HCT116 (cell line): ENCODE measurements around the gene AKAP9. TPM values are rescaled to one million over a fixed set of nuclear protein-coding genes. Genes with fewer than 3 reads are reported as not detected.

ENCODE experiments used
- ATAC-seq: fragments of 200-7000 bp; cut with Tn5 transposase; 2 replicates; pipeline ENCODE4 v1.9.1; 2020; ENCODE audit warnings: mild to moderate bottlenecking, moderate library complexity
- BruUV-seq: library from RNA; stranded (reverse); fragments of 400-500 nt; replicated peaks from 2 replicates; lab custom pipeline; 2021; lab: Mats Ljungman, UMichigan
- CTCF ChIA-PET: fragments of 300-600 bp; sonication (Branson Sonifier 250); formaldehyde crosslinking; loops from one replicate; lab custom pipeline; 2021; ENCODE audit warnings: antibody characterized with exemption; lab: Charles Lee
- POLR2A ChIA-PET: fragments of 300-600, 350-600 bp; sonication (Branson Sonifier 250); formaldehyde crosslinking; loops from one replicate; lab custom pipeline; 2021; ENCODE audit warnings: antibody characterized with exemption; lab: Charles Lee
- RAD21 ChIA-PET, 2 experiments: fragments of 300-600 bp; sonication (Branson Sonifier 250); formaldehyde crosslinking; loops; one replicate each; lab custom pipeline; 2023; ENCODE audit warnings: low total read pairs in 2 of 2; ENCODE audit not compliant: uncharacterized antibody in 2 of 2, unreplicated experiment in 2 of 2, low non-redundant PET in 1 of 2; lab: Charles Lee
- DNase-seq: peaks from one replicate; pipeline ENCODE4 v3.0.0-alpha.2; 2010; ENCODE audit warnings: low read depth, low spot score
- H2AFZ ChIP-seq: fragments of 200-600 bp; shearing (Covaris generic), sonication (generic); 2 replicates; pipeline ENCODE4 v1.6.1; 2017; ENCODE audit warnings: low read depth, mixed run types, mixed read lengths, antibody characterized with exemption, low read length; ENCODE audit not compliant: poor library complexity, severe bottlenecking
- H3K27ac ChIP-seq: 2 replicates; pipeline ENCODE4 v1.5.1; 2012; ENCODE audit warnings: low read depth, low read length
- H3K27me3 ChIP-seq: fragments of 200-600 bp; sonication (generic); 2 replicates; pipeline ENCODE4 v1.6.1; 2016; ENCODE audit warnings: mixed run types, low read length, mixed read lengths; ENCODE audit not compliant: insufficient read depth
- H3K36me3 ChIP-seq, 2 experiments: fragments of 200-500 bp in 1 of 2; fragments of 200-600 bp in 1 of 2; sonication (Bioruptor generic) in 1 of 2; sonication (generic) in 1 of 2; 2 replicates each; pipeline versions ENCODE4 v1.5.1 to v1.6.1; 2014 to 2016; ENCODE audit warnings: low read length in 2 of 2, inconsistent platforms in 1 of 2, mixed read lengths in 1 of 2, mixed run types in 1 of 2; ENCODE audit not compliant: insufficient read depth in 2 of 2, control insufficient read depth in 1 of 2
- H3K4me1 ChIP-seq, 2 experiments: fragments of 200-600 bp in 1 of 2; sonication (generic) in 1 of 2; 2 replicates each; pipeline versions ENCODE4 v1.5.1 to v1.6.1; 2012 to 2017; ENCODE audit warnings: low read length in 2 of 2, inconsistent platforms in 1 of 2, mild to moderate bottlenecking in 1 of 2, mixed read lengths in 1 of 2, mixed run types in 1 of 2, moderate library complexity in 1 of 2; ENCODE audit not compliant: insufficient read depth in 2 of 2, control insufficient read depth in 1 of 2
- H3K4me2 ChIP-seq: fragments of 200-600 bp; sonication (generic); 2 replicates; pipeline ENCODE4 v1.6.1; 2017; ENCODE audit warnings: mixed run types, low read length, mixed read lengths
- H3K4me3 ChIP-seq, 2 experiments: fragments of 200-600 bp in 1 of 2; sonication (generic) in 1 of 2; replicated peaks in 1 of 2; 2 replicates each; pipeline ENCODE4 v1.5.1; 2011 to 2016; ENCODE audit warnings: low read length in 2 of 2, control low read depth in 1 of 2, low read depth in 1 of 2, mild to moderate bottlenecking in 1 of 2, mixed read lengths in 1 of 2, mixed run types in 1 of 2
- H3K79me2 ChIP-seq: fragments of 200-600 bp; sonication (generic); 2 replicates; pipeline ENCODE4 v1.6.1; 2017; ENCODE audit warnings: mild to moderate bottlenecking, mixed run types, low read length, moderate library complexity, mixed read lengths; ENCODE audit not compliant: insufficient read depth
- H3K9ac ChIP-seq: fragments of 200-600 bp; sonication (generic); 2 replicates; pipeline ENCODE4 v1.6.1; 2016; ENCODE audit warnings: low read length, mixed read lengths
- H3K9me2 ChIP-seq: fragments of 200-600 bp; sonication (generic), shearing (Covaris generic); 2 replicates; pipeline ENCODE4 v1.6.1; 2017; ENCODE audit warnings: mixed run types, mild to moderate bottlenecking, moderate library complexity; ENCODE audit not compliant: insufficient read depth
- H3K9me3 ChIP-seq, 2 experiments: fragments of 200-500 bp in 1 of 2; fragments of 200-600 bp in 1 of 2; sonication (Bioruptor generic) in 1 of 2; sonication (generic) in 1 of 2; 2 replicates each; pipeline ENCODE4 v1.6.1; 2014 to 2017; ENCODE audit warnings: low read length in 2 of 2, mixed read lengths in 2 of 2, inconsistent platforms in 1 of 2, low read depth in 1 of 2, mild to moderate bottlenecking in 1 of 2, mixed run types in 1 of 2, moderate library complexity in 1 of 2; ENCODE audit not compliant: control insufficient read depth in 1 of 2, insufficient read depth in 1 of 2
- H4K20me1 ChIP-seq: fragments of 200-600 bp; sonication (generic), shearing (Covaris generic); 2 replicates; pipeline ENCODE4 v1.6.1; 2017; ENCODE audit warnings: mixed run types, mild to moderate bottlenecking, moderate library complexity; ENCODE audit not compliant: insufficient read depth
- CEBPB ChIP-seq: IDR thresholded peaks from 2 replicates; pipeline ENCODE4 v1.6.1; 2012; ENCODE audit warnings: low read depth
- ELF1 ChIP-seq: IDR thresholded peaks from 2 replicates; pipeline ENCODE4 v1.6.1; 2012; ENCODE audit warnings: low read depth, borderline replicate concordance
- EZH2 ChIP-seq: fragments of 200-600 bp; sonication (generic); IDR thresholded peaks from 2 replicates; pipeline ENCODE4 v1.6.1; 2017; ENCODE audit warnings: antibody characterized with exemption, mixed run types
- JUND ChIP-seq: IDR thresholded peaks from 2 replicates; pipeline ENCODE4 v1.6.1; 2012
- POLR2AphosphoS5 ChIP-seq: IDR thresholded peaks from 2 replicates; pipeline ENCODE4 v1.6.1; 2011; ENCODE audit warnings: mild to moderate bottlenecking, low read depth, low read length, moderate library complexity
- SIN3A ChIP-seq: IDR thresholded peaks from 2 replicates; pipeline ENCODE4 v1.6.1; 2012; ENCODE audit warnings: low read depth
- SP1 ChIP-seq: IDR thresholded peaks from 2 replicates; pipeline ENCODE4 v1.6.1; 2012; ENCODE audit warnings: low read depth
- SRF ChIP-seq: IDR thresholded peaks from 2 replicates; pipeline ENCODE4 v1.6.1; 2012; ENCODE audit warnings: low read depth
- ZNF274 ChIP-seq: fragments of 200-500 bp; sonication (Bioruptor generic); IDR thresholded peaks from 2 replicates; pipeline ENCODE4 v1.6.1; 2014; ENCODE audit warnings: mild to moderate bottlenecking, low read depth, low read length, inconsistent platforms
- intact Hi-C: fragments of 100-400 bp; cut with micrococcal nuclease; formaldehyde crosslinking; loops from 2 replicates; pipeline ENCODE4 v1.10.0; 2022
- total RNA-seq: library from RNA; stranded (reverse); gene quantifications from one replicate; pipeline ENCODE4 v1.2.1, GENCODE V29; 2021; ENCODE audit not compliant: unreplicated experiment
- TF ChIP-seq, protein P1 (sequence below): IDR thresholded peaks from 2 replicates; pipeline ENCODE4 v1.6.1; 2012; ENCODE audit warnings: low read depth
- TF ChIP-seq, protein P2 (sequence below), 3 experiments: fragments of 200-600 bp in 1 of 3; sonication (generic) in 1 of 3; IDR thresholded peaks in 2 of 3; conservative IDR thresholded peaks in 1 of 3; 2 replicates each; pipeline ENCODE4 v1.5.1; 2012 to 2017; ENCODE audit warnings: low read depth in 2 of 3, low read length in 2 of 3, antibody characterized with exemption in 1 of 3, borderline replicate concordance in 1 of 3, control low read depth in 1 of 3, mild to moderate bottlenecking in 1 of 3, mixed read lengths in 1 of 3, mixed run types in 1 of 3, moderate library complexity in 1 of 3; ENCODE audit not compliant: insufficient read depth in 1 of 3
- TF ChIP-seq, protein P3 (sequence below): IDR thresholded peaks from 2 replicates; pipeline ENCODE4 v1.6.1; 2011; ENCODE audit warnings: mild to moderate bottlenecking, low read length, moderate library complexity; ENCODE audit not compliant: insufficient replicate concordance; ENCODE audit errors: extremely low read depth

AKAP9 gene
- total RNA-seq, 1 experiment from 2014 or later, result 32.6 TPM

DNA sequence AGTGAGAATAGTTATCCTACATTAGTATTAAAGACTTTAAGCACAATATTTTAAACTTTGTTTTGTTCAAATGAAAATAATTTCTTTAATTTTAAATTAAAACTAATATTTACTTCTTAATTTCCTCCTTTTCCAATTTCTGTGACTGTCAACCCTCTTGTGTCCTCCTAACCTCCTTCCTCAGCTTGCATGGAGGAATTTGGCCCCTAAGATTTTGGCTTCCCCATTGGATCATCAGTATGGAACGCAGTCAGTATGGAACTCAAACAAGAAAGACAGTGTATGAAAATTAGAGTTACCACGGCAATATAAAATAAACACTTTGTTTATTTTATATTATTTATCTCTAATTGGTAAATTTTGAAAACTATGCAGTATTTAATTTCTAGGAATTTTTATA lies 102.4 kb downstream of the AKAP9 start:
- Histone ChIP-seq H3K36me3 (peaks cover 0 to 19% of the 10 kb centered on the region in 2 experiments; a peak in 3 of 4 replicates), H3K4me1 (peaks cover 0 to under 1% of the 10 kb centered on the region in 2 experiments; a peak in 2 of 4 replicates), H3K9ac (no peak overlapping the region), H3K4me2 (no peak overlapping the region), H3K27me3 (no peaks in the 10 kb centered on the region), H3K9me3 (no peaks in the 10 kb centered on the region), H3K27ac (no peak overlapping the region), H2AFZ (no peak overlapping the region), H4K20me1 (no peaks in the 10 kb centered on the region)
- DNase-seq, result no peak
- RAD21 ChIA-PET, result no interaction called here
- intact Hi-C loops, result no loop called here
- no TSS peak for BruUV-seq
- no peak for ATAC-seq
- CTCF ChIA-PET, result no interaction called here
- POLR2A ChIA-PET, result no interaction called here
- TF ChIP-seq POLR2AphosphoS5 (no peak), JUND (no peak), ZNF274 (no peak), ELF1 (no peak), SP1 (no peak), EZH2 (no peak), SIN3A (no peak), CEBPB (no peak), SRF (no peak)
- TF ChIP-seq, protein P1, sequence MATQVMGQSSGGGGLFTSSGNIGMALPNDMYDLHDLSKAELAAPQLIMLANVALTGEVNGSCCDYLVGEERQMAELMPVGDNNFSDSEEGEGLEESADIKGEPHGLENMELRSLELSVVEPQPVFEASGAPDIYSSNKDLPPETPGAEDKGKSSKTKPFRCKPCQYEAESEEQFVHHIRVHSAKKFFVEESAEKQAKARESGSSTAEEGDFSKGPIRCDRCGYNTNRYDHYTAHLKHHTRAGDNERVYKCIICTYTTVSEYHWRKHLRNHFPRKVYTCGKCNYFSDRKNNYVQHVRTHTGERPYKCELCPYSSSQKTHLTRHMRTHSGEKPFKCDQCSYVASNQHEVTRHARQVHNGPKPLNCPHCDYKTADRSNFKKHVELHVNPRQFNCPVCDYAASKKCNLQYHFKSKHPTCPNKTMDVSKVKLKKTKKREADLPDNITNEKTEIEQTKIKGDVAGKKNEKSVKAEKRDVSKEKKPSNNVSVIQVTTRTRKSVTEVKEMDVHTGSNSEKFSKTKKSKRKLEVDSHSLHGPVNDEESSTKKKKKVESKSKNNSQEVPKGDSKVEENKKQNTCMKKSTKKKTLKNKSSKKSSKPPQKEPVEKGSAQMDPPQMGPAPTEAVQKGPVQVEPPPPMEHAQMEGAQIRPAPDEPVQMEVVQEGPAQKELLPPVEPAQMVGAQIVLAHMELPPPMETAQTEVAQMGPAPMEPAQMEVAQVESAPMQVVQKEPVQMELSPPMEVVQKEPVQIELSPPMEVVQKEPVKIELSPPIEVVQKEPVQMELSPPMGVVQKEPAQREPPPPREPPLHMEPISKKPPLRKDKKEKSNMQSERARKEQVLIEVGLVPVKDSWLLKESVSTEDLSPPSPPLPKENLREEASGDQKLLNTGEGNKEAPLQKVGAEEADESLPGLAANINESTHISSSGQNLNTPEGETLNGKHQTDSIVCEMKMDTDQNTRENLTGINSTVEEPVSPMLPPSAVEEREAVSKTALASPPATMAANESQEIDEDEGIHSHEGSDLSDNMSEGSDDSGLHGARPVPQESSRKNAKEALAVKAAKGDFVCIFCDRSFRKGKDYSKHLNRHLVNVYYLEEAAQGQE, result no peak
- TF ChIP-seq, protein P2, sequence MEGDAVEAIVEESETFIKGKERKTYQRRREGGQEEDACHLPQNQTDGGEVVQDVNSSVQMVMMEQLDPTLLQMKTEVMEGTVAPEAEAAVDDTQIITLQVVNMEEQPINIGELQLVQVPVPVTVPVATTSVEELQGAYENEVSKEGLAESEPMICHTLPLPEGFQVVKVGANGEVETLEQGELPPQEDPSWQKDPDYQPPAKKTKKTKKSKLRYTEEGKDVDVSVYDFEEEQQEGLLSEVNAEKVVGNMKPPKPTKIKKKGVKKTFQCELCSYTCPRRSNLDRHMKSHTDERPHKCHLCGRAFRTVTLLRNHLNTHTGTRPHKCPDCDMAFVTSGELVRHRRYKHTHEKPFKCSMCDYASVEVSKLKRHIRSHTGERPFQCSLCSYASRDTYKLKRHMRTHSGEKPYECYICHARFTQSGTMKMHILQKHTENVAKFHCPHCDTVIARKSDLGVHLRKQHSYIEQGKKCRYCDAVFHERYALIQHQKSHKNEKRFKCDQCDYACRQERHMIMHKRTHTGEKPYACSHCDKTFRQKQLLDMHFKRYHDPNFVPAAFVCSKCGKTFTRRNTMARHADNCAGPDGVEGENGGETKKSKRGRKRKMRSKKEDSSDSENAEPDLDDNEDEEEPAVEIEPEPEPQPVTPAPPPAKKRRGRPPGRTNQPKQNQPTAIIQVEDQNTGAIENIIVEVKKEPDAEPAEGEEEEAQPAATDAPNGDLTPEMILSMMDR (IDR thresholded peaks at IDR 0.05 in 2 of 3, conservative IDR thresholded peaks at IDR 0.05 in 1 of 3; ENCODE audit: borderline replicate concordance in 1 of 3, insufficient read depth in 1 of 3, low read depth in 2 of 3, low read length in 2 of 3), result no peak
- TF ChIP-seq, protein P3, sequence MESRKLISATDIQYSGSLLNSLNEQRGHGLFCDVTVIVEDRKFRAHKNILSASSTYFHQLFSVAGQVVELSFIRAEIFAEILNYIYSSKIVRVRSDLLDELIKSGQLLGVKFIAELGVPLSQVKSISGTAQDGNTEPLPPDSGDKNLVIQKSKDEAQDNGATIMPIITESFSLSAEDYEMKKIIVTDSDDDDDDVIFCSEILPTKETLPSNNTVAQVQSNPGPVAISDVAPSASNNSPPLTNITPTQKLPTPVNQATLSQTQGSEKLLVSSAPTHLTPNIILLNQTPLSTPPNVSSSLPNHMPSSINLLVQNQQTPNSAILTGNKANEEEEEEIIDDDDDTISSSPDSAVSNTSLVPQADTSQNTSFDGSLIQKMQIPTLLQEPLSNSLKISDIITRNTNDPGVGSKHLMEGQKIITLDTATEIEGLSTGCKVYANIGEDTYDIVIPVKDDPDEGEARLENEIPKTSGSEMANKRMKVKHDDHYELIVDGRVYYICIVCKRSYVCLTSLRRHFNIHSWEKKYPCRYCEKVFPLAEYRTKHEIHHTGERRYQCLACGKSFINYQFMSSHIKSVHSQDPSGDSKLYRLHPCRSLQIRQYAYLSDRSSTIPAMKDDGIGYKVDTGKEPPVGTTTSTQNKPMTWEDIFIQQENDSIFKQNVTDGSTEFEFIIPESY, result no peak
- TF ChIP-seq, all 23 proteins: peak for 0
- Histone ChIP-seq H3K4me3 (no peak overlapping the region), H3K9me2 (no peaks in the 10 kb centered on the region), H3K79me2 (no peaks in the 10 kb centered on the region)
